CD4-positive, alpha-beta T cell (primary cell): ENCODE data around the gene SUMO2. TPM values are rescaled to one million over a fixed set of nuclear protein-coding genes. Genes with fewer than 3 reads are reported as not detected.
A peak's percentile ranks its signal among the peaks of the same experiment; 100 is the strongest.

Experiments used
- ATAC-seq: fragments of 200-7000 bp; cut with Tn5 transposase; one replicate; pipeline ENCODE4 v1.10.0; 2022; ENCODE audit warnings: mild to moderate bottlenecking; ENCODE audit not compliant: poor library complexity
- CTCF ChIA-PET: fragments of 350-600 bp; sonication (Branson Sonifier 250); formaldehyde crosslinking; loops from one replicate; lab custom pipeline; 2021; ENCODE audit warnings: antibody characterized with exemption, inconsistent platforms; lab: Charles Lee
- POLR2A ChIA-PET: fragments of 350-600 bp; sonication (Branson Sonifier 250); formaldehyde crosslinking; loops from one replicate; lab custom pipeline; 2021; ENCODE audit warnings: antibody characterized with exemption, inconsistent platforms; lab: Charles Lee
- DNase-seq, 14 experiments: peaks; one replicate each; pipeline ENCODE4 v3.0.0-alpha.2; 2013 to 2020; ENCODE audit warnings: mixed read lengths in 2 of 14
- H3K27ac ChIP-seq, 2 donors: one replicate each; pipeline versions ENCODE4 v1.5.1 to v1.7.0; 2013; ENCODE audit warnings: low read length in 2 of 2, low read depth in 1 of 2, mild to moderate bottlenecking in 1 of 2
- H3K27me3 ChIP-seq, 2 experiments: 1 replicate in 1 of 2; 2 replicates in 1 of 2; pipeline versions ENCODE4 v1.6.1 to v1.7.0; 2013; ENCODE audit warnings: low read length in 2 of 2, control low read depth in 1 of 2, mild to moderate bottlenecking in 1 of 2, moderate library complexity in 1 of 2; ENCODE audit not compliant: insufficient read depth in 2 of 2, control insufficient read depth in 1 of 2
- H3K36me3 ChIP-seq: one replicate; pipeline ENCODE4 v1.6.1; 2013; ENCODE audit warnings: low read length, control low read depth; ENCODE audit not compliant: insufficient read depth
- H3K4me1 ChIP-seq: one replicate; pipeline ENCODE4 v1.6.1; 2013; ENCODE audit warnings: low read length, control low read depth; ENCODE audit not compliant: insufficient read depth
- H3K4me3 ChIP-seq: one replicate; pipeline ENCODE4 v1.5.1; 2013; ENCODE audit warnings: mild to moderate bottlenecking, low read length, moderate library complexity
- H3K9me3 ChIP-seq, 2 experiments: 1 replicate in 1 of 2; 2 replicates in 1 of 2; pipeline versions ENCODE4 v1.6.1 to v1.7.0; 2013; ENCODE audit warnings: low read length in 2 of 2, mild to moderate bottlenecking in 2 of 2, control low read depth in 1 of 2, moderate library complexity in 1 of 2; ENCODE audit not compliant: control insufficient read depth in 1 of 2, insufficient read depth in 1 of 2
- H3K27ac Mint-ChIP-seq: one replicate; pipeline ENCODE4 v1.8.0; 2020; ENCODE audit warnings: mixed read lengths
- H3K27me3 Mint-ChIP-seq: one replicate; pipeline ENCODE4 v1.8.0; 2021; ENCODE audit warnings: mixed read lengths
- H3K36me3 Mint-ChIP-seq: one replicate; pipeline ENCODE4 v1.8.0; 2021; ENCODE audit warnings: low read depth, mixed read lengths
- H3K4me1 Mint-ChIP-seq: one replicate; pipeline ENCODE4 v1.8.0; 2021; ENCODE audit warnings: low read depth, mixed read lengths
- H3K4me3 Mint-ChIP-seq: one replicate; pipeline ENCODE4 v1.8.0; 2020; ENCODE audit warnings: mild to moderate bottlenecking, mixed read lengths
- H3K9me3 Mint-ChIP-seq: one replicate; pipeline ENCODE4 v1.8.0; 2020; ENCODE audit warnings: mixed read lengths
- intact Hi-C, 2 experiments: fragments of 100-400 bp; cut with DNase I in 1 of 2; cut with micrococcal nuclease in 1 of 2; formaldehyde crosslinking; loops; one replicate each; pipeline versions ENCODE4 v1.15.1 to v1.9.0; 2023 to 2025; cut with DNase I, micrococcal nuclease
- total RNA-seq, 174 experiments: library from RNA in 2 of 174; stranded (reverse) in 2 of 174; gene quantifications; one replicate each; pipeline ENCODE4 v1.2.3 and lab custom pipeline; 2021 to 2026
- TF ChIP-seq, protein P1 (sequence below): fragments of 200-600 bp; IDR thresholded peaks from one replicate; pipeline ENCODE4 v1.8.0; 2022; ENCODE audit warnings: antibody characterized with exemption, mild to moderate bottlenecking

The SUMO2 gene
- total RNA-seq, 2 experiments from 2014 or later = 207 to 228 TPM

DNA sequence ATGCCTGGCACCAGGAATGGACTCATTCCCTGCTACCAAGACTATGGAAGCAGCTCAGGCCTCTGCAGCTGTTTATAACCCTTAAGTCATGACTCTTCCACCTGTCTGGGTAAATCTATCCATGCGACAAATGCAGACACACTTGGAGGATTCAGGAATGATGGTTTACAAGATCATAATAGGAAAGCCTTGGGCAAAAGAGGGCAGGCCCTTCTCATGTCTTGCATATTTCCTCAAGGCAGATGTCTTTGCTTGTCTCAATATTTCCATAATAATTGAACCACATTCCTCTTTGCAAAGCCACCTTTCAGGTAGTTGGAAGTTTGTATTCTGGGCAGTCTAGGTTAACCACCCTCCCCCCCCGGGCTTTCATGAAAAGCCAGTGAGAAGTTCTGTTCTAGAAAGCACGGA, 27.6 kb downstream of the SUMO2 start:
- Mint-ChIP-seq H3K36me3 (peaks cover 23% of the 10 kb centered on the region), H3K9me3 (no peaks in the 10 kb centered on the region), H3K27ac (peak overlapping the region; percentile 79), H3K4me1 (peaks cover 27% of the 10 kb centered on the region), H3K4me3 (peak overlapping the region; percentile 85), H3K27me3 (no peaks in the 10 kb centered on the region)
- CTCF ChIA-PET = interaction anchor here (1.4 to 2.3 kb wide), 4 partner anchors 16 to 47 kb away, joined by 3 to 12 read pairs (median 8); partner anchors contain the start of gene NT5C
- H3K27me3 ChIP-seq = no peaks in the 10 kb centered on the region
- intact Hi-C loops = no loop called here
- POLR2A ChIA-PET = interaction anchor here (0.6 to 2.6 kb wide), 16 partner anchors 8 to 134 kb away, joined by 3 to 17 read pairs (median 4); partner anchors contain the start of genes NT5C, SLC16A5 and SLC25A19
- no peaks in the 10 kb centered on the region for H3K36me3 ChIP-seq
- peak overlapping the region; percentile 6 to 45 for H3K27ac ChIP-seq
- DNase-seq (no peak), ATAC-seq (no peak)
- no peaks in the 10 kb centered on the region for H3K9me3 ChIP-seq
- peaks cover 32% of the 10 kb centered on the region for H3K4me1 ChIP-seq
- TF ChIP-seq, protein P1, sequence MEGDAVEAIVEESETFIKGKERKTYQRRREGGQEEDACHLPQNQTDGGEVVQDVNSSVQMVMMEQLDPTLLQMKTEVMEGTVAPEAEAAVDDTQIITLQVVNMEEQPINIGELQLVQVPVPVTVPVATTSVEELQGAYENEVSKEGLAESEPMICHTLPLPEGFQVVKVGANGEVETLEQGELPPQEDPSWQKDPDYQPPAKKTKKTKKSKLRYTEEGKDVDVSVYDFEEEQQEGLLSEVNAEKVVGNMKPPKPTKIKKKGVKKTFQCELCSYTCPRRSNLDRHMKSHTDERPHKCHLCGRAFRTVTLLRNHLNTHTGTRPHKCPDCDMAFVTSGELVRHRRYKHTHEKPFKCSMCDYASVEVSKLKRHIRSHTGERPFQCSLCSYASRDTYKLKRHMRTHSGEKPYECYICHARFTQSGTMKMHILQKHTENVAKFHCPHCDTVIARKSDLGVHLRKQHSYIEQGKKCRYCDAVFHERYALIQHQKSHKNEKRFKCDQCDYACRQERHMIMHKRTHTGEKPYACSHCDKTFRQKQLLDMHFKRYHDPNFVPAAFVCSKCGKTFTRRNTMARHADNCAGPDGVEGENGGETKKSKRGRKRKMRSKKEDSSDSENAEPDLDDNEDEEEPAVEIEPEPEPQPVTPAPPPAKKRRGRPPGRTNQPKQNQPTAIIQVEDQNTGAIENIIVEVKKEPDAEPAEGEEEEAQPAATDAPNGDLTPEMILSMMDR = no peak
- H3K4me3 ChIP-seq = no peak overlapping the region

DNA sequence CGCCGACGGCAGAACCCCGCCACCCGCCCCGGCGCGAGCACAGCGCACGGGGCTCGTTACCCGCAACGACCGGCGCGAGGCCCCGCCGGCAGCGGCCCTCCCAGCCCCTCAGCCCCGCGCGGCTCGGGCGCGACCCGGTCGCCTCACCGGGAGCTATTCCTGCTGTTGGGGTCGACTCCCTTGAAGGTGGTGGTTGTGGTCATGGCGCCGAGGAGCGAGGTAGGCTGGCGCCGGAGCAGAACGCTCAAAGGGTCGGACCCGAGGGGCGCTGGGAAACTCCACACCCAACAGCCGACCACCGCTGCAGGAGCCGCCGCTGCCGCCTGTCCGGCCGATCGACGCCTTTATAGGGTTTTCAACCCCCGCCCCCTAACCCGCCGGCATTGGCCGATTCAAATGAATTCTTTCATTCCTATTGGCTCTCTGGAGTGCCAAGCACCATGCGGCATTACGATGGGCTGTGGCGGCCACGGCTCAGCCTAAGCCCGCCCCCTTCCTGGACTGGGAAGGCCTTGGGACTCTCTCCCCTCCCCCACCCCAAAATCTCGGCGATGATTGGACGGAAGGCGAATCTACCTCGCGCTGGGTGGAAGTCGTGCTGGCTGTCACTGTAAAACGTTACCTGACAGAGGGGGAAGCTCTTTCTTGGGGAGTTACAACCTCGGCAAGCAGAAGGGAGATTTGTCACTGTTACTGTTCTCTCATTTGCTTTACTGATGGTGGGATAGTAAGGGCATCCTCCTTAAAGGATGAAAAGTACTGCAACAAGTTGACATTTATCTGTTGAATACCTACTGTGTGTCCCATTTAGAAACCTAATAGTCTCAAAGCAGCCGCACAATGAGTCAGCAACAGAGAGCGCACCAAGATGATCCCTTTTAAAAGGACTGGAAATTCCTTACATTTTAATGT, 28.3 kb downstream of the SUMO2 start, which contains the start of gene JPT1:
JPT1 (minus strand) TSS at position 318 of the 912 bp plus-strand sequence; CDS start at position 203, 115 bp downstream.
- peak; percentile 97 for ATAC-seq
- peaks cover 32% of the 10 kb centered on the region for H3K4me1 ChIP-seq
- peak within 1 kb of the TSS; percentile 97 for H3K4me3 Mint-ChIP-seq
- no peaks in the 10 kb centered on the region for H3K9me3 ChIP-seq
- intact Hi-C loops = loop anchor here in 1 of 2 experiments (1.0 kb wide), 1 partner anchor 29 kb away; no protein-coding TSS in a partner anchor
- no peaks in the 10 kb centered on the region for H3K36me3 ChIP-seq
- no peaks in the 10 kb centered on the region for H3K27me3 ChIP-seq
- H3K27ac ChIP-seq = peak within 1 kb of the TSS; percentile 45 to 48
- H3K27me3 Mint-ChIP-seq = no peaks in the 10 kb centered on the region
- H3K4me1 Mint-ChIP-seq = peaks cover 32% of the 10 kb centered on the region
- peak; percentile 94 to 99 (median 98) for DNase-seq
- TF ChIP-seq, protein P1 = no peak
- H3K36me3 Mint-ChIP-seq = peaks cover 27% of the 10 kb centered on the region
- H3K9me3 Mint-ChIP-seq = no peaks in the 10 kb centered on the region
- H3K27ac Mint-ChIP-seq = peak within 1 kb of the TSS; percentile 79
- CTCF ChIA-PET = interaction anchor here (0.5 to 2.3 kb wide), 5 partner anchors 16 to 47 kb away, joined by 3 to 12 read pairs (median 8); partner anchors contain the start of gene NT5C
- POLR2A ChIA-PET = interaction anchor here (0.6 to 2.6 kb wide), 18 partner anchors 8 to 141 kb away, joined by 3 to 17 read pairs (median 4); partner anchors contain the start of genes ARMC7, NT5C, SLC16A5 and SLC25A19
- H3K4me3 ChIP-seq = peak within 1 kb of the TSS; percentile 96

DNA sequence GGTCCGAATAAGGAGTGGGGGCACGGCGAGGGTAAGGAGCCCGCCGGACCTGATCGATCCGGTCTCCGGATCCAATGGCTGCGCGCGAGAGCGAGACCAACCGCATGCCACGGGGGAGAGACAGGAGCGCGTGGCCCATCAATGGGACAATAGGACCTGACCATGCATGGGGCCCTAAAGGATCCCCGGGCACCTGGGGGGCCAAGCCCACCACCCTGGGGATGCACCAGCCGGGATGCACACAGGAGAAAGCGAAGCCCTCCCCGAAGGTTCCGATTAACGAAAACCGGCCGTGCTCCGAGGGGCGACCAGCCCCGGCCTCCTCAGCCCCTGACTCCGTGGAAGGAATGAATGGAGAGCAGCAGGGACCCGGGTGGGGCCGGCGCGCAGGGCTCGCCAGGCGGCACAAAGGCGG, 29.0 kb downstream of the SUMO2 start:
- POLR2A ChIA-PET = interaction anchor here (1.1 to 2.5 kb wide), 11 partner anchors 11 to 141 kb away, joined by 3 to 11 read pairs (median 5); partner anchors contain the start of genes ARMC7, NT5C and SLC25A19
- H3K27ac ChIP-seq = no peak overlapping the region
- ATAC-seq = no peak

More for the DNA sequence above, 29.0 kb downstream of the SUMO2 start:
- CTCF ChIA-PET = interaction anchor here (0.5 to 1.9 kb wide), 4 partner anchors 22 to 48 kb away, joined by 3 to 9 read pairs (median 6); partner anchors contain the start of gene NT5C
- Histone ChIP-seq H3K36me3 (no peaks in the 10 kb centered on the region), H3K4me3 (peak overlapping the region; percentile 96), H3K9me3 (no peaks in the 10 kb centered on the region), H3K4me1 (peaks cover 32% of the 10 kb centered on the region), H3K27me3 (no peaks in the 10 kb centered on the region)
- Mint-ChIP-seq H3K27ac (peak overlapping the region; percentile 79), H3K4me3 (peak overlapping the region; percentile 97), H3K27me3 (no peaks in the 10 kb centered on the region), H3K9me3 (no peaks in the 10 kb centered on the region), H3K36me3 (peaks cover 28% of the 10 kb centered on the region), H3K4me1 (peaks cover 32% of the 10 kb centered on the region)
- TF ChIP-seq, protein P1 = no peak
- intact Hi-C loops = loop anchor here in 1 of 2 experiments (1.0 kb wide), 1 partner anchor 30 kb away; no protein-coding TSS in a partner anchor
- peak in 3 of 14 experiments; percentile 19 to 42 (median 34) for DNase-seq
